SK-N-SH treated with all-trans-retinoic acid at 6 μM for 48 hours (cell line): Measurements from ENCODE around the gene MIGA2.

ENCODE experiments used
- ATAC-seq: fragments of 200-7000 bp; cut with Tn5 transposase; 3 replicates; pipeline ENCODE4 v1.9.1; 2020; ENCODE audit warnings: mild to moderate bottlenecking, moderate library complexity
- BACH2 ChIP-seq: fragments of 250-450 bp; sonication (Bioruptor Pico); IDR thresholded peaks from 2 replicates; pipeline ENCODE4 v1.9.0; 2021; ENCODE audit warnings: mild to moderate bottlenecking, borderline replicate concordance
- CSDC2 ChIP-seq: fragments of 250-450 bp; sonication (Bioruptor Pico); IDR thresholded peaks from 2 replicates; pipeline ENCODE4 v1.5.0; 2020; ENCODE audit warnings: mild to moderate bottlenecking, moderate library complexity
- ESRRG ChIP-seq: fragments of 250-450 bp; sonication (Bioruptor Pico); IDR thresholded peaks from 2 replicates; pipeline ENCODE4 v1.6.1; 2021; ENCODE audit warnings: mild to moderate bottlenecking
- GLIS3 ChIP-seq: fragments of 250-450 bp; sonication (Bioruptor Pico); IDR thresholded peaks from 2 replicates; pipeline ENCODE4 v1.5.0; 2020; ENCODE audit warnings: mild to moderate bottlenecking, moderate library complexity
- ISL1 ChIP-seq: fragments of 250-450 bp; sonication (Bioruptor Pico); IDR thresholded peaks from 2 replicates; pipeline ENCODE4 v2.1.2; 2022; ENCODE audit warnings: mild to moderate bottlenecking, moderate library complexity
- OSR1 ChIP-seq: fragments of 250-450 bp; sonication (Bioruptor Pico); IDR thresholded peaks from 2 replicates; pipeline ENCODE4 v1.8.0; 2022; ENCODE audit warnings: moderate library complexity, mild to moderate bottlenecking, inconsistent platforms
- POU6F1 ChIP-seq: fragments of 250-450 bp; sonication (Bioruptor Pico); IDR thresholded peaks from 2 replicates; pipeline ENCODE4 v1.8.0; 2021; ENCODE audit warnings: low read depth, mild to moderate bottlenecking, moderate library complexity, borderline replicate concordance
- PPARA ChIP-seq: fragments of 250-450 bp; sonication (Bioruptor Pico); IDR thresholded peaks from 2 replicates; pipeline ENCODE4 v1.5.0; 2020; ENCODE audit warnings: mild to moderate bottlenecking, borderline replicate concordance
- RARB ChIP-seq: fragments of 250-450 bp; sonication (Bioruptor Pico); IDR thresholded peaks from 2 replicates; pipeline ENCODE4 v1.8.0; 2021; ENCODE audit warnings: mild to moderate bottlenecking, moderate library complexity
- SNAI2 ChIP-seq: fragments of 250-450 bp; sonication (Bioruptor Pico); IDR thresholded peaks from 2 replicates; pipeline ENCODE4 v1.5.0; 2020; ENCODE audit warnings: mild to moderate bottlenecking, moderate library complexity
- TCF4 ChIP-seq: fragments of 250-450 bp; sonication (Bioruptor Pico); IDR thresholded peaks from 2 replicates; pipeline ENCODE4 v1.8.0; 2021; ENCODE audit warnings: mild to moderate bottlenecking, moderate library complexity, borderline replicate concordance
- TOX ChIP-seq: fragments of 250-450 bp; sonication (Bioruptor Pico); IDR thresholded peaks from 2 replicates; pipeline ENCODE4 v1.8.0; 2021; ENCODE audit warnings: mild to moderate bottlenecking, moderate library complexity, borderline replicate concordance
- TSHZ2 ChIP-seq: fragments of 250-450 bp; sonication (Bioruptor Pico); IDR thresholded peaks from 2 replicates; pipeline ENCODE4 v1.5.0; 2020; ENCODE audit warnings: mild to moderate bottlenecking, moderate library complexity
- ZC3H10 ChIP-seq: fragments of 250-450 bp; sonication (Bioruptor Pico); IDR thresholded peaks from 2 replicates; pipeline ENCODE4 v1.5.1; 2021; ENCODE audit warnings: mild to moderate bottlenecking, moderate library complexity
- ZFP3 ChIP-seq: fragments of 250-450 bp; sonication (Bioruptor Pico); IDR thresholded peaks from 2 replicates; pipeline ENCODE4 v1.5.0; 2020; ENCODE audit warnings: mild to moderate bottlenecking, moderate library complexity
- ZFP30 ChIP-seq: fragments of 450-650 bp; formaldehyde crosslinking; IDR thresholded peaks from 2 replicates; pipeline ENCODE4 v1.5.0; 2022; ENCODE audit warnings: mild to moderate bottlenecking, moderate library complexity
- ZNF565 ChIP-seq: fragments of 450-650 bp; formaldehyde crosslinking; conservative IDR thresholded peaks from 2 replicates; pipeline ENCODE4 v1.5.0; 2020; ENCODE audit warnings: low read depth, mild to moderate bottlenecking, moderate library complexity
- ZNF70 ChIP-seq: fragments of 450-650 bp; formaldehyde crosslinking; IDR thresholded peaks from 2 replicates; pipeline ENCODE4 v1.5.0; 2020; ENCODE audit warnings: mild to moderate bottlenecking, moderate library complexity
- TF ChIP-seq, protein P1 (sequence below): fragments of 250-450 bp; sonication (Bioruptor Pico); IDR thresholded peaks from 2 replicates; pipeline ENCODE4 v1.8.0; 2020; ENCODE audit warnings: mild to moderate bottlenecking, moderate library complexity, borderline replicate concordance
- TF ChIP-seq, protein P2 (sequence below): fragments of 250-450 bp; sonication (Bioruptor Pico); IDR thresholded peaks from 2 replicates; pipeline ENCODE4 v1.5.1; 2020; ENCODE audit warnings: low read depth, mild to moderate bottlenecking, moderate library complexity
- TF ChIP-seq, protein P3 (sequence below): fragments of 250-450 bp; sonication (Bioruptor Pico); IDR thresholded peaks from 2 replicates; pipeline ENCODE4 v1.5.1; 2021; ENCODE audit warnings: mild to moderate bottlenecking, moderate library complexity

The MIGA2 gene

GRCh38 chr9:129105857-129106694, 69.7 kb downstream of the MIGA2 start:
- no peak for ATAC-seq
- TF ChIP-seq POU6F1 (CRISPR knock-in tag) (no peak), BACH2 (CRISPR knock-in tag) (no peak), ESRRG (CRISPR knock-in tag) (no peak), SNAI2 (CRISPR knock-in tag) (no peak), GLIS3 (CRISPR knock-in tag) (no peak), OSR1 (CRISPR knock-in tag) (no peak), ZC3H10 (CRISPR knock-in tag) (no peak), TOX (CRISPR knock-in tag) (no peak), CSDC2 (no peak), PPARA (CRISPR knock-in tag) (no peak), ZFP30 (no peak), ZFP3 (no peak), RARB (no peak)
- TF ChIP-seq, protein P1, sequence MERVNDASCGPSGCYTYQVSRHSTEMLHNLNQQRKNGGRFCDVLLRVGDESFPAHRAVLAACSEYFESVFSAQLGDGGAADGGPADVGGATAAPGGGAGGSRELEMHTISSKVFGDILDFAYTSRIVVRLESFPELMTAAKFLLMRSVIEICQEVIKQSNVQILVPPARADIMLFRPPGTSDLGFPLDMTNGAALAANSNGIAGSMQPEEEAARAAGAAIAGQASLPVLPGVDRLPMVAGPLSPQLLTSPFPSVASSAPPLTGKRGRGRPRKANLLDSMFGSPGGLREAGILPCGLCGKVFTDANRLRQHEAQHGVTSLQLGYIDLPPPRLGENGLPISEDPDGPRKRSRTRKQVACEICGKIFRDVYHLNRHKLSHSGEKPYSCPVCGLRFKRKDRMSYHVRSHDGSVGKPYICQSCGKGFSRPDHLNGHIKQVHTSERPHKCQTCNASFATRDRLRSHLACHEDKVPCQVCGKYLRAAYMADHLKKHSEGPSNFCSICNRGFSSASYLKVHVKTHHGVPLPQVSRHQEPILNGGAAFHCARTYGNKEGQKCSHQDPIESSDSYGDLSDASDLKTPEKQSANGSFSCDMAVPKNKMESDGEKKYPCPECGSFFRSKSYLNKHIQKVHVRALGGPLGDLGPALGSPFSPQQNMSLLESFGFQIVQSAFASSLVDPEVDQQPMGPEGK (CRISPR knock-in tag), result no peak
- TF ChIP-seq, protein P2, sequence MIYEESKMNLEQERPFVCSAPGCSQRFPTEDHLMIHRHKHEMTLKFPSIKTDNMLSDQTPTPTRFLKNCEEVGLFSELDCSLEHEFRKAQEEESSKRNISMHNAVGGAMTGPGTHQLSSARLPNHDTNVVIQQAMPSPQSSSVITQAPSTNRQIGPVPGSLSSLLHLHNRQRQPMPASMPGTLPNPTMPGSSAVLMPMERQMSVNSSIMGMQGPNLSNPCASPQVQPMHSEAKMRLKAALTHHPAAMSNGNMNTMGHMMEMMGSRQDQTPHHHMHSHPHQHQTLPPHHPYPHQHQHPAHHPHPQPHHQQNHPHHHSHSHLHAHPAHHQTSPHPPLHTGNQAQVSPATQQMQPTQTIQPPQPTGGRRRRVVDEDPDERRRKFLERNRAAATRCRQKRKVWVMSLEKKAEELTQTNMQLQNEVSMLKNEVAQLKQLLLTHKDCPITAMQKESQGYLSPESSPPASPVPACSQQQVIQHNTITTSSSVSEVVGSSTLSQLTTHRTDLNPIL (CRISPR knock-in tag), result no peak

DNA sequence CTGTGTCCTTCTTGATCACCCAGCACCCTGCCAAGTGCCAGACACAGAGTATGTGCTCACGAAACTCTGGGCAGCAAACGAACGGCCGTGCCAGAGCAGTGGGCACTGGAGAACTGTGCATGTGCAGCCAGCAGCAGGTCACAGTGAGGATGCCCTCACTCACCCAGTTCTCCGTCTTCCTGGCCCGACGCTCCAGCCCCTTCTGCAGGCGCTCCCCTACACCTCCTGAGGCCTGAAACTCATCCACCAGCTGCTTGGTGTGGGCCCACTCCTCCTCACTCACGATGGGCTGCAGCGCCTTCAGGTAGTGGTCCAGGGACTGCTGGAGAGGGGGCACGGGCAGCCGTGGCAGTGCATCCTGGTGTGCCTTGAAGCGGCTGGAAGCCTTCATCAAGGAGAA, 71.2 kb downstream of the MIGA2 start:
- ATAC-seq, result no peak
- no peak for TF ChIP-seq ZNF565 (CRISPR knock-in tag)
- TF ChIP-seq, all 23 proteins: peak for 0

- TF ChIP-seq ZNF70 (CRISPR knock-in tag), result no peak
- no peak for TF ChIP-seq OSR1 (CRISPR knock-in tag)
- no peak for TF ChIP-seq ZFP30
- no peak for ATAC-seq
Observed at GRCh38 chr9:129108083-129108804, 71.8 kb downstream of the MIGA2 start.

GRCh38 chr9:129108805-129109536, 72.5 kb downstream of the MIGA2 start:
- no peak for ATAC-seq
- TF ChIP-seq TSHZ2 (CRISPR knock-in tag), result no peak
- TF ChIP-seq TCF4 (CRISPR knock-in tag), result no peak
- TF ChIP-seq ZC3H10 (CRISPR knock-in tag), result no peak
- TF ChIP-seq, protein P3, sequence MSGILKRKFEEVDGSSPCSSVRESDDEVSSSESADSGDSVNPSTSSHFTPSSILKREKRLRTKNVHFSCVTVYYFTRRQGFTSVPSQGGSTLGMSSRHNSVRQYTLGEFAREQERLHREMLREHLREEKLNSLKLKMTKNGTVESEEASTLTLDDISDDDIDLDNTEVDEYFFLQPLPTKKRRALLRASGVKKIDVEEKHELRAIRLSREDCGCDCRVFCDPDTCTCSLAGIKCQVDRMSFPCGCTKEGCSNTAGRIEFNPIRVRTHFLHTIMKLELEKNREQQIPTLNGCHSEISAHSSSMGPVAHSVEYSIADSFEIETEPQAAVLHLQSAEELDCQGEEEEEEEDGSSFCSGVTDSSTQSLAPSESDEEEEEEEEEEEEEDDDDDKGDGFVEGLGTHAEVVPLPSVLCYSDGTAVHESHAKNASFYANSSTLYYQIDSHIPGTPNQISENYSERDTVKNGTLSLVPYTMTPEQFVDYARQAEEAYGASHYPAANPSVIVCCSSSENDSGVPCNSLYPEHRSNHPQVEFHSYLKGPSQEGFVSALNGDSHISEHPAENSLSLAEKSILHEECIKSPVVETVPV (CRISPR knock-in tag), result no peak
- no peak for TF ChIP-seq ISL1 (CRISPR knock-in tag)
- no peak for TF ChIP-seq TOX (CRISPR knock-in tag)
- no peak for TF ChIP-seq PPARA (CRISPR knock-in tag)
- no peak for TF ChIP-seq GLIS3 (CRISPR knock-in tag)
- TF ChIP-seq ZFP30, result no peak
